Tibial artery (tissue), 4 donors: ENCODE results near the gene ADAMTS16.

Experiments used
- DNase-seq, 2 donors: peaks; one replicate each; pipeline ENCODE4 v3.0.0-alpha.2; 2019
- H3K27ac ChIP-seq, 2 donors: fragments of 200-600 bp; sonication (generic) in 1 of 2; 1 replicate in 1 of 2; 2 replicates in 1 of 2; pipeline ENCODE4 v1.5.1; 2018 to 2019; ENCODE audit warnings: mild to moderate bottlenecking in 1 of 2
- H3K27me3 ChIP-seq, 2 donors: fragments of 200-600 bp; sonication (generic) in 1 of 2; one replicate each; pipeline versions ENCODE4 v1.5.1 to v1.6.0; 2016 to 2019
- H3K36me3 ChIP-seq, 3 donors: fragments of 200-600 bp; sonication (generic) in 2 of 3; one replicate each; pipeline ENCODE4 v1.5.1; 2016 to 2019; ENCODE audit warnings: mild to moderate bottlenecking in 2 of 3
- H3K4me1 ChIP-seq, 4 donors: fragments of 200-600 bp; sonication (generic) in 2 of 4; 1 replicate in 3 of 4; 2 replicates in 1 of 4; pipeline ENCODE4 v1.5.1; 2016 to 2019
- H3K4me3 ChIP-seq, 2 donors: fragments of 200-600 bp; sonication (generic) in 1 of 2; 1 replicate in 1 of 2; 2 replicates in 1 of 2; pipeline ENCODE4 v1.5.1; 2018 to 2019; ENCODE audit warnings: mild to moderate bottlenecking in 2 of 2
- H3K9me3 ChIP-seq, 3 donors: fragments of 200-600 bp; sonication (generic) in 1 of 3; one replicate each; pipeline ENCODE4 v1.5.1; 2016 to 2019
- intact Hi-C: fragments of 100-400 bp; cut with DNase I; formaldehyde crosslinking; loops from one replicate; pipeline ENCODE4 v1.15.0; 2023; ENCODE audit warnings: low total_unique reads
- TF ChIP-seq, protein P1 (sequence below), 2 experiments: fragments of 200-600 bp in 1 of 2; fragments of 450-650 bp in 1 of 2; IDR thresholded peaks; one replicate each; pipeline ENCODE4 v1.5.1; 2017 to 2019; ENCODE audit warnings: antibody characterized with exemption in 2 of 2, mild to moderate bottlenecking in 1 of 2, moderate library complexity in 1 of 2

The ADAMTS16 gene

DNA sequence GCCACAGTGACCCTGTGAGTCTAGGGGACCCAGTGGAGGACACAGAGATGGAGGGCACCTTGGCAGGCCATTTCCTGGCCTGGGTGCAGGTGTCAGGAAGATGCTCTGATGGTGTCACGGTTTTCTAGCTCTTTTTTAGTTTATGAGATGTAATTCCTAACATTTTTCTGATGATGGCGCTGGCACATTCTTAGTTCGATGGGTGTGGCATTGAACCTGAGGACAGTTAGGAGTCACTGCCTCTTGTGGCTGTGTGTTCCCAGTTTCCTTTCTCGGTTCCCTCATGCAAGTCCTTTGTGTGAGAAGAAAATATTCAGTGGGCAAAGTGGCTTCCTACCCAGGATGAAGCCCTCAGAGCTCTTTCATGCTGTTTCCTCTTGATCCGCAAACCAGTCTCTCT is 152.9 kb downstream of the ADAMTS16 start:
- Histone ChIP-seq H3K4me1 (no peaks in the 10 kb centered on the region), H3K27ac (no peak overlapping the region), H3K4me3 (no peak overlapping the region), H3K9me3 (no peaks in the 10 kb centered on the region), H3K36me3 (no peaks in the 10 kb centered on the region), H3K27me3 (no peaks in the 10 kb centered on the region)
- DNase-seq: no peak
- TF ChIP-seq, protein P1, sequence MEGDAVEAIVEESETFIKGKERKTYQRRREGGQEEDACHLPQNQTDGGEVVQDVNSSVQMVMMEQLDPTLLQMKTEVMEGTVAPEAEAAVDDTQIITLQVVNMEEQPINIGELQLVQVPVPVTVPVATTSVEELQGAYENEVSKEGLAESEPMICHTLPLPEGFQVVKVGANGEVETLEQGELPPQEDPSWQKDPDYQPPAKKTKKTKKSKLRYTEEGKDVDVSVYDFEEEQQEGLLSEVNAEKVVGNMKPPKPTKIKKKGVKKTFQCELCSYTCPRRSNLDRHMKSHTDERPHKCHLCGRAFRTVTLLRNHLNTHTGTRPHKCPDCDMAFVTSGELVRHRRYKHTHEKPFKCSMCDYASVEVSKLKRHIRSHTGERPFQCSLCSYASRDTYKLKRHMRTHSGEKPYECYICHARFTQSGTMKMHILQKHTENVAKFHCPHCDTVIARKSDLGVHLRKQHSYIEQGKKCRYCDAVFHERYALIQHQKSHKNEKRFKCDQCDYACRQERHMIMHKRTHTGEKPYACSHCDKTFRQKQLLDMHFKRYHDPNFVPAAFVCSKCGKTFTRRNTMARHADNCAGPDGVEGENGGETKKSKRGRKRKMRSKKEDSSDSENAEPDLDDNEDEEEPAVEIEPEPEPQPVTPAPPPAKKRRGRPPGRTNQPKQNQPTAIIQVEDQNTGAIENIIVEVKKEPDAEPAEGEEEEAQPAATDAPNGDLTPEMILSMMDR (IDR thresholded peaks at IDR 0.05): no peak
- intact Hi-C loops: no loop called here

DNA sequence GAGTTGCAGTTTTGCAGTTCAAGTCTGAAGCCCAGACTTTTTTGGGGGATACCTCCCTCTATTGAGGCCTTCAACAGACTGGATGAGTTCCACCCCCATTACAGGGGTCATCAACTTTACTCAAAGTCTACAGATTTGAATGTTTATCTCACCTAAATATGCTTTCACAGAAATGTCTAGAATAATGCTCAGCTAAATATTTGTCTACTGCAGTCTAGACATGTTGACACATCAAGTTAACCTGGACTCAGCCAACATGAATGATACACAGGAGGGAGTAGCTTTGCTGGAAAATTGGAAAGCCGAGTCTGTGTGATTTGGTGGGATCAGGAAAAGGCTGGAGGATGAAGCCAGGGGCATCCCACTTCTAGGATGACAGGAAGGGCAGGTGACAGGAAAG is 154.3 kb downstream of the ADAMTS16 start:
- no peak overlapping the region for H3K4me3 ChIP-seq
- intact Hi-C loops: no loop called here
- no peaks in the 10 kb centered on the region for H3K27me3 ChIP-seq
- no peaks in the 10 kb centered on the region for H3K4me1 ChIP-seq
- DNase-seq: no peak
- no peaks in the 10 kb centered on the region for H3K9me3 ChIP-seq
- no peaks in the 10 kb centered on the region for H3K36me3 ChIP-seq
- H3K27ac ChIP-seq: no peak overlapping the region
- TF ChIP-seq, protein P1 (IDR thresholded peaks at IDR 0.05): no peak

- no peaks in the 10 kb centered on the region for H3K36me3 ChIP-seq
- intact Hi-C loops: no loop called here
- no peak overlapping the region for H3K27ac ChIP-seq
- H3K9me3 ChIP-seq: no peaks in the 10 kb centered on the region
- H3K4me3 ChIP-seq: no peak overlapping the region
- H3K27me3 ChIP-seq: no peaks in the 10 kb centered on the region
- no peaks in the 10 kb centered on the region for H3K4me1 ChIP-seq
- DNase-seq: no peak
- TF ChIP-seq, protein P1 (IDR thresholded peaks at IDR 0.05): no peak
These were observed 155.2 kb downstream of the ADAMTS16 start for GRCh38 chr5:5295351-5295750.

- no peak for DNase-seq
- no peak overlapping the region for H3K27ac ChIP-seq
- intact Hi-C loops: no loop called here
- H3K36me3 ChIP-seq: no peaks in the 10 kb centered on the region
- TF ChIP-seq, protein P1 (IDR thresholded peaks at IDR 0.05): no peak
- no peaks in the 10 kb centered on the region for H3K9me3 ChIP-seq
- no peak overlapping the region for H3K4me3 ChIP-seq
- H3K27me3 ChIP-seq: no peaks in the 10 kb centered on the region
- H3K4me1 ChIP-seq: no peaks in the 10 kb centered on the region
These were observed 155.9 kb downstream of the ADAMTS16 start for GRCh38 chr5:5296051-5296450.

DNA sequence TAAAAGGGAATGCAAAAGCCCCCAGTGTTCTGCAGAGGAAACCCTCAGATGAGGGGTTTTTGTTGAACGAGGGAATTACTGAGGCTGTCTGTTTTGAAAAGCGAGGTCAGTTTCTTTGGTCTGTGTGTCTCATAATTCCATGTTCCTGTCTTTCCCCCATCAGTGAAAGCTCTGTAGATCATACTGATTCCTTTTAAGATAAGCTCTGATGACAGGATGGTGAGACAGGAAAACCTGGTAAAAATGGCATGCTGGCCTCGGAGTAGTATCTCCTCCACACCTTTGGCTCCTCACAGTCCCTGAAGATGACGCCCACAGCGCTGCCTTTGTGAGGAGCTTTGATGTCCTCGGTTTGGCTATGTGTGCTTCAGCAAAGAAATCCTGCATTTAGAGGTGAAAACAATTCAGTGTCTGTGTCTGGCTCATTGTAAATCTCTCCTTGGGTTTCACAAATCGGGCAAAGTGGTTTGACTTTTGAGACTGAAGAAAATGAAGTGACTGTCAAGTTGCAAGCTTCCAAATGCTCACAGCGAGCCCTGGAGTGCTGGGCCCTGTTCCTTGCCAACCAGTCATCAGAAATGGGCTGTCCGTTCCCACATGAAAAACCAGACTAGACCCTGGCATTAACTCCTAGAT is 157.4 kb downstream of the ADAMTS16 start:
- no peak overlapping the region for H3K27ac ChIP-seq
- H3K9me3 ChIP-seq: peaks cover 0 to 9% (median 4%) of the 10 kb centered on the region in 3 donors
- no peaks in the 10 kb centered on the region for H3K4me1 ChIP-seq
- no peak for DNase-seq
- no peak overlapping the region for H3K4me3 ChIP-seq
- TF ChIP-seq, protein P1 (IDR thresholded peaks at IDR 0.05): no peak
- no peaks in the 10 kb centered on the region for H3K27me3 ChIP-seq
- intact Hi-C loops: no loop called here
- no peaks in the 10 kb centered on the region for H3K36me3 ChIP-seq
